Astrocyte of the cerebellum (primary cell): ENCODE results near the gene KLHDC10.

Source experiments
- DNase-seq: peaks from one replicate; pipeline ENCODE4 v3.0.0-alpha.2; 2011; ENCODE audit warnings: low read depth
- H3K4me3 ChIP-seq: 2 replicates; pipeline ENCODE4 v1.5.1; 2011; ENCODE audit warnings: mild to moderate bottlenecking, low read depth, low read length, moderate library complexity
- in situ Hi-C: cut with HindIII; loops from 2 replicates; pipeline ENCODE4 v1.10.0; 2017; ENCODE audit warnings: low sequenced_read_pairs
- TF ChIP-seq, protein P1 (sequence below): IDR thresholded peaks from 2 replicates; pipeline ENCODE4 v1.5.1; 2012; ENCODE audit warnings: low read length, low read depth, moderate library complexity, mild to moderate bottlenecking; ENCODE audit errors: missing control alignments

Gene KLHDC10

DNA sequence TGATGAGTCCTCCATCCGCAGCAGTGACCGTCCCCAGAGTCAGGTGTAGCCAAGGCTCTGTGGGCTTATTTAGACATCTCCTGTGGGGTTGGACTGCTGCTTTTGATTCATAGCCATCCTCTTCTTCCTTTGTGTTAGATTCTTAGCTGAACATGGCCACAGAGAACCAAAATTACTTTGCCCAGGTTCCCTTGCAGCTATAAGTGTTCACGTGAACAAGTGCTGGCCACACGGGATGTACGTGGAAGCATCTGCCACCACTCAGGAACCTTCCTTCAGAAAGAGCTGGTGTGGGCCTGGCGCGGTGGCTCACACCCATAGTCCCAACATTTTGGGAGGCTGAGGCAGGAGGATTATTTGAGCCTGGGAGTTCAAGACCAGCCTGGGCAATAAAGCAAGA lies 85.8 kb downstream of the KLHDC10 start:
- no peak for DNase-seq
- in situ Hi-C loops, result no loop called here
- no peak overlapping the region for H3K4me3 ChIP-seq
- TF ChIP-seq, protein P1, sequence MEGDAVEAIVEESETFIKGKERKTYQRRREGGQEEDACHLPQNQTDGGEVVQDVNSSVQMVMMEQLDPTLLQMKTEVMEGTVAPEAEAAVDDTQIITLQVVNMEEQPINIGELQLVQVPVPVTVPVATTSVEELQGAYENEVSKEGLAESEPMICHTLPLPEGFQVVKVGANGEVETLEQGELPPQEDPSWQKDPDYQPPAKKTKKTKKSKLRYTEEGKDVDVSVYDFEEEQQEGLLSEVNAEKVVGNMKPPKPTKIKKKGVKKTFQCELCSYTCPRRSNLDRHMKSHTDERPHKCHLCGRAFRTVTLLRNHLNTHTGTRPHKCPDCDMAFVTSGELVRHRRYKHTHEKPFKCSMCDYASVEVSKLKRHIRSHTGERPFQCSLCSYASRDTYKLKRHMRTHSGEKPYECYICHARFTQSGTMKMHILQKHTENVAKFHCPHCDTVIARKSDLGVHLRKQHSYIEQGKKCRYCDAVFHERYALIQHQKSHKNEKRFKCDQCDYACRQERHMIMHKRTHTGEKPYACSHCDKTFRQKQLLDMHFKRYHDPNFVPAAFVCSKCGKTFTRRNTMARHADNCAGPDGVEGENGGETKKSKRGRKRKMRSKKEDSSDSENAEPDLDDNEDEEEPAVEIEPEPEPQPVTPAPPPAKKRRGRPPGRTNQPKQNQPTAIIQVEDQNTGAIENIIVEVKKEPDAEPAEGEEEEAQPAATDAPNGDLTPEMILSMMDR, result no peak

DNA sequence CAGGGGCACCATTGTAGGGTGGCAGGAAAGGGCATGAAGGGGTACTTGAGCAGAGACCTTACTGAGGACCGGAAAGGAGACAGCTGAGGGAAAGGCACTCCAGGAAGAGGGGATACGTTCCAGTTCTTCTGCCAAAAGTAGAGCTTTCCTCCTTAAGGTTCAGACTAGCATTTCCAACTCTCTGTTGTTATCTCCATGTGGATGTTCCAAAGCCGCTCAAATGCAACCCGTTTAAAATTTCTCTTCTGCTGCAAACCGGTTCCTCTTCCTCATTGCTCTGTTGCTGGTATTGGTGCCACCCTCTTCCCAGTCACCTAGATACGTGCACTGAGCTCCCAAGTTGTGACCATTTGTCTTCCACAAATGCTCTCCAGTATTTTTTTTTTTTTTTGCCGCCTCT lies 87.4 kb downstream of the KLHDC10 start:
- H3K4me3 ChIP-seq, result no peak overlapping the region
- in situ Hi-C loops, result no loop called here
- DNase-seq, result no peak
- TF ChIP-seq, protein P1, result no peak

DNA sequence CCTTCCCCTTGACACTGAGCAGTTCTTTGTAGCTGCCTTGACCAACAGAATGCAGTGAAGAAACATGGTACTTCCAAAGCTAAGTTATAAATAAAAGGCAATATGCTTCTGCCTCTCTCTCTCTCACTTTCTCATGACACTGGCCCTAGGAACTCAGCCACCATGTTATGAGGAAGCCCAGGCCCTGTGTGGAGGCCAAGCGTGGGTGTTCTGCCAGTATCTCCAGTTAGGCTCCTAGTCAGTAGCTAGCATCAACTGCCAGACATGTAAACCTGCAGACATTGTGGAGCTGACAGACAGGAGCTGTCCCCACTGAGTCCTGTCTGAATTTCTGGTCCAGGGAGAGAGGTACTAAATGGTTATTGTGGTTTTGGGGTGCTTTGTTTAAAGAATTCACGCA lies 89.7 kb downstream of the KLHDC10 start:
- no peak for DNase-seq
- TF ChIP-seq, protein P1, result no peak
- H3K4me3 ChIP-seq, result no peak overlapping the region
- in situ Hi-C loops, result no loop called here

DNA sequence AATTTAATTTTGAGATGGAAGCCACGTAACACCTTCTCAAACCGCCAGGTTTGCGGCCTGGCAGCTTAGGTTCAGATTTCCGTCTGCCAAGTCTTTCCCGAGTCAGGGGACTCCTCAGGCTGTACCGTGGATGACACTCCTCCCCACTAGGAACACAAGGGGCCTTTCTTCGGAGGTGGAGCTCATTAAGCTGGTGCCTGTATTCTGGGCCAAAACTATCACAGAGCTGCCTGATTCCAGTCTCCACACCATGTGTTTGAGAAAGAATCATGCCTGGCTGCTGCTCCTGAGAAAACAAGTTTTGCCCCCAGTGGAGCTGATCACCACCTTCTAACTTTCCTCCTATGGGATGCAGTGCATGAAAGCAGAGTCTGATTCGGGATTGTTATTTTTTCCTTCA lies 90.1 kb downstream of the KLHDC10 start:
- no peak overlapping the region for H3K4me3 ChIP-seq
- TF ChIP-seq, protein P1, result no peak
- DNase-seq, result no peak
- in situ Hi-C loops, result no loop called here

DNA sequence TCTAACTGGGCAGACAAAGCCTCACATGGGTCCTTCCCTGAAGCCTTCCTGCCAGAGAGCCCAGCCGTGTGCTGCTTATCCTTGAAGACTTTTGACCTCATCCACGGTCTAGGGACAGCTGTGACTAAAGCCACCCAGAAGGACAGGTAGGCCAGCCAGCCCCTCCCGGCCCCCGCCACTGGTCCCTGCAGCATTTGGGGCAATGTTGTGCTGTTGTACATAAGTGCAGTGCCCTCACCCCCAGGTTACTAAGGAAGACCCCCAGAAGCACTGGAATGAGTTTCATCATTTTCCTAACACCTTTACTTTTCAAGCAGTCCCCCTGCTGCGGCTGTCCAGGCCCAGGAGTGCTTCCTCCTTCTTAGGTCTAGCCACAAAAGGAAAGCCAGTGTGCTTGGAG lies 91.9 kb downstream of the KLHDC10 start:
- TF ChIP-seq, protein P1, result no peak
- no peak for DNase-seq
- in situ Hi-C loops, result no loop called here
- no peak overlapping the region for H3K4me3 ChIP-seq

DNA sequence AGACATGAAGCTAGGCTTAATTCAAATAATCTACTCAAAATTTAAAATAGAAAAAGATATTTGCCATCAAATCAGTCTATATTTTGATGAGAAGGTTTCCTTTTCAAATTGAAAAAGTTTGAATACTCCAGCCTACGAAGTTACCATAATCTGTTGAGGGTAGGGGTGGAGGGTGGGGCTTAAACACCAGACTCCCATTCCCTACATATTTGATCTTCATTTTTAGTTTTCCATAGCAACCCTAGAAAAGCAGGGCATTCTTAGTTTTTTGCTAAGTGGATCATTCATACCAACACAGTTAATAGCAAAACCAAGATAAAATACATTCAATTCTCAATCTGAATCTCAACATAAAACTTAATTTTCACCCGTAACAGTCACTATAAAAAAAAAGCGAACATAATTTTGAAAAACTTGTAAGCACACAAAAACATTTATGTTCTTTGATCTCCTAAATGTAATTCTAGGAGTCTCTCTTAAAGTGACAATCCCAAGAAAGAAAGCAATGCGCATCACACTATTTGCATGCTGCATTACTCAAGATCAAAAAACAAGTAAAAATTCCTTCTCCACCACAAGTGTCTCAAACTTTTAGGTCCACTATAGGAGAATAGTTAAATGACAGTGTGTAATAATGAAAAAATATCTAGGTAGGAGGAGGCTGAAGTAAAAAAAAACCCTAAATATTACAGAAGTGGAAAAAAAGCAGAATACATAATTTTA lies 104.1 kb downstream of the KLHDC10 start:
- in situ Hi-C loops, result no loop called here
- TF ChIP-seq, protein P1, result no peak
- DNase-seq, result no peak
- no peak overlapping the region for H3K4me3 ChIP-seq
